ENCODE results near the gene TBRG1. TPM values are rescaled to one million over a fixed set of nuclear protein-coding genes. Genes with fewer than 3 reads are reported as not detected.

The TBRG1 gene
- total RNA-seq, 1 donor from 2014 or later: 23.3 TPM

GRCh38 chr11:124672536-124673215 lies 50.0 kb downstream of the TBRG1 start:
- Histone ChIP-seq H3K27ac (replicated peaks) (peak overlapping the region; percentile 90), H3K4me1 (peaks cover 39% of the 10 kb centered on the region), H3K9me3 (replicated peaks) (no peaks in the 10 kb centered on the region), H3K4me3 (peak overlapping the region; percentile 76), H3K27me3 (ENCODE audit: low read depth) (no peaks in the 10 kb centered on the region), H3K36me3 (no peaks in the 10 kb centered on the region)
- DNase-seq: no peak
- intact Hi-C loops (cut with micrococcal nuclease): loop anchor here (5.0 kb wide), 1 partner anchor 90 kb away; the partner anchor contains the start of gene ESAM
- no peak for TF ChIP-seq CTCF (IDR thresholded peaks at IDR 0.05; ENCODE audit: borderline replicate concordance)

GRCh38 chr11:124673333-124674167 lies 50.9 kb downstream of the TBRG1 start, which contains the start of the genes SIAE and SPA17:
Gene SIAE, minus strand, starts transcription at chr11:124673739. Its CDS starts 31 bp downstream, at chr11:124673708.
Gene SPA17, plus strand, starts transcription at chr11:124673904. Its CDS starts 1,361 bp downstream, at chr11:124675265.
- no peaks in the 10 kb centered on the region for H3K9me3 ChIP-seq (replicated peaks)
- peak within 1 kb of the TSS; percentile 76 for H3K4me3 ChIP-seq
- H3K27me3 ChIP-seq (ENCODE audit: low read depth): no peaks in the 10 kb centered on the region
- TF ChIP-seq CTCF (IDR thresholded peaks at IDR 0.05; ENCODE audit: borderline replicate concordance): no peak
- no peaks in the 10 kb centered on the region for H3K36me3 ChIP-seq
- H3K4me1 ChIP-seq: peaks cover 39% of the 10 kb centered on the region
- peak; percentile 95 for DNase-seq
- peak within 1 kb of the TSS; percentile 90 for H3K27ac ChIP-seq (replicated peaks)
- intact Hi-C loops (cut with micrococcal nuclease): loop anchor here (5.0 kb wide), 1 partner anchor 89 kb away; the partner anchor contains the start of gene ESAM

GRCh38 chr11:124674168-124674517 lies 51.5 kb downstream of the TBRG1 start:
- DNase-seq: no peak
- Histone ChIP-seq H3K27me3 (ENCODE audit: low read depth) (no peaks in the 10 kb centered on the region), H3K27ac (replicated peaks) (peak overlapping the region; percentile 90), H3K4me3 (peak overlapping the region; percentile 76), H3K9me3 (replicated peaks) (no peaks in the 10 kb centered on the region), H3K36me3 (no peaks in the 10 kb centered on the region), H3K4me1 (peaks cover 39% of the 10 kb centered on the region)
- TF ChIP-seq CTCF (IDR thresholded peaks at IDR 0.05; ENCODE audit: borderline replicate concordance): no peak
- intact Hi-C loops (cut with micrococcal nuclease): loop anchor here (5.0 kb wide), 1 partner anchor 88 kb away; the partner anchor contains the start of gene ESAM

DNA sequence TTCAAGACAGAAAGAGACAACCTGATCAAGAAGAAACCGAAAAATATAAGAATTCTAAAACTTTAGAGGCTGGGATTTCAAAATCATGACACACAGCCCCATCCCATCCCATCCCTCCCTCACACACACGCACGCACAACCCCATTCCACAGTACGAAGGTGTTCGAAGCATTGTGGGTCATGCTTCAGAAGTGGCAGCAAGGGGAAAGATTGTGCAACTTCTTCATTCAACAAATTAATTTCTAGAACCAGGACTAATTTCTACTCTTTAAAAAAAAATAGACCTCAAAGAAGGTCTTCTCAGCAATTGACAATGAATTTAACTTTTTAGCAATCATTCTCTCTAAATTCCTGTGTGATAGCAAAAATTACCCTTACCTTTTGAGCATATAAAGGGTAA lies 51.9 kb downstream of the TBRG1 start:
- Histone ChIP-seq H3K4me3 (peak overlapping the region; percentile 76), H3K9me3 (replicated peaks) (no peaks in the 10 kb centered on the region), H3K27me3 (ENCODE audit: low read depth) (no peaks in the 10 kb centered on the region), H3K4me1 (peaks cover 39% of the 10 kb centered on the region), H3K36me3 (no peaks in the 10 kb centered on the region), H3K27ac (replicated peaks) (peak overlapping the region; percentile 90)
- TF ChIP-seq CTCF (IDR thresholded peaks at IDR 0.05; ENCODE audit: borderline replicate concordance): no peak
- DNase-seq: no peak
- intact Hi-C loops (cut with micrococcal nuclease): loop anchor here (5.0 kb wide), 1 partner anchor 88 kb away; the partner anchor contains the start of gene ESAM

DNA sequence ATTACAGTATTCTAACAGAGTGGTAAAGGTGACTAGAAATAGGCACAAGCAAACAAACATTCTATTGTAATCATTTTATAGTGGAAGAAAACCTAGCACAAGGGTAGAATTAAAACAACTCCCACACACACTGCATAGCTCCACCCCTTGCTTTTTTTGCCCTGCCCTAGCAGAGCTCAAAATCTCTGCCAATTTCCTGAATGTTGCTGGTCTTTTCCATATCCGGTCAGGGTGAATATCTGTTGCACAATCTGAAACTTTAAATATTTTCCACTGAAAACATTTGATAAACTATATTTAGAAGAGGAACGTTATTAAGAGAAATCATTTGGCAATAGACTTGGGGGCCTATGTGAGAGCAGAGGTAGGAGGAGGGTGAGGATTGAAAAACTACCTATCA lies 53.7 kb downstream of the TBRG1 start:
- DNase-seq: no peak
- H3K4me1 ChIP-seq: peaks cover 39% of the 10 kb centered on the region
- H3K27me3 ChIP-seq (ENCODE audit: low read depth): no peaks in the 10 kb centered on the region
- no peak for TF ChIP-seq CTCF (IDR thresholded peaks at IDR 0.05; ENCODE audit: borderline replicate concordance)
- H3K4me3 ChIP-seq: no peak overlapping the region
- intact Hi-C loops (cut with micrococcal nuclease): no loop called here
- peaks cover 5% of the 10 kb centered on the region for H3K9me3 ChIP-seq (replicated peaks)
- peak overlapping the region; percentile 73 for H3K27ac ChIP-seq (replicated peaks)
- no peaks in the 10 kb centered on the region for H3K36me3 ChIP-seq
